Choroid plexus epithelial cell (primary cell): Measurements from ENCODE around the gene LYPD5.
"Not testable (repeated sequence)": the region's sequence is repeated elsewhere in the genome, so short reads cannot be mapped to it uniquely, and the experiment has no call there.

Source experiments
- DNase-seq: peaks from one replicate; pipeline ENCODE4 v3.0.0-alpha.2; 2010; ENCODE audit warnings: low read depth
- H3K4me3 ChIP-seq: 2 replicates; pipeline ENCODE4 v1.5.1; 2011; ENCODE audit warnings: low read depth, mild to moderate bottlenecking, control low read depth, low read length, moderate library complexity
- CTCF ChIP-seq: conservative IDR thresholded peaks from 2 replicates; pipeline ENCODE4 v1.5.1; 2011; ENCODE audit warnings: low read depth, mild to moderate bottlenecking, control low read depth, inconsistent platforms, low read length, moderate library complexity

LYPD5 gene

GRCh38 chr19:43769256-43769655 lies 33.0 kb downstream of the LYPD5 start:
- no peak overlapping the region for H3K4me3 ChIP-seq
- no peak for DNase-seq
- no peak for TF ChIP-seq CTCF

GRCh38 chr19:43768273-43769050 lies 33.8 kb downstream of the LYPD5 start:
- no peak for DNase-seq
- no peak for TF ChIP-seq CTCF
- no peak overlapping the region for H3K4me3 ChIP-seq

- no peak for DNase-seq
- TF ChIP-seq CTCF = no peak
- H3K4me3 ChIP-seq = no peak overlapping the region
These were observed 34.4 kb downstream of the LYPD5 start for GRCh38 chr19:43767818-43768217.

GRCh38 chr19:43767316-43767715 lies 34.9 kb downstream of the LYPD5 start:
- no peak for TF ChIP-seq CTCF
- DNase-seq = no peak
- H3K4me3 ChIP-seq = no peak overlapping the region

GRCh38 chr19:43766755-43767043 lies 35.5 kb downstream of the LYPD5 start:
- TF ChIP-seq CTCF = no peak
- no peak overlapping the region for H3K4me3 ChIP-seq
- no peak for DNase-seq

GRCh38 chr19:43765109-43765876 lies 37.0 kb downstream of the LYPD5 start:
- H3K4me3 ChIP-seq = no peak overlapping the region
- no peak for TF ChIP-seq CTCF
- peak; percentile 92 for DNase-seq

- peak; percentile 11 for DNase-seq
- not testable (repeated sequence) for H3K4me3 ChIP-seq
These were observed 37.6 kb downstream of the LYPD5 start for GRCh38 chr19:43764684-43765083.
